ENCODE data around the gene EP400. TPM values are rescaled to one million over a fixed set of nuclear protein-coding genes. Genes with fewer than 3 reads are reported as not detected.
A peak's percentile ranks its signal among the peaks of the same experiment; 100 is the strongest.
"Not testable (repeated sequence)": the region's sequence is repeated elsewhere in the genome, so short reads cannot be mapped to it uniquely, and the experiment has no call there.

EP400 gene
- total RNA-seq, 1 experiment from 2014 or later = 10.8 TPM

- peak; percentile 26 for DNase-seq (ENCODE audit: low read depth)
These were observed 135.0 kb downstream of the EP400 start for GRCh38 chr12:132084621-132085290.

DNA sequence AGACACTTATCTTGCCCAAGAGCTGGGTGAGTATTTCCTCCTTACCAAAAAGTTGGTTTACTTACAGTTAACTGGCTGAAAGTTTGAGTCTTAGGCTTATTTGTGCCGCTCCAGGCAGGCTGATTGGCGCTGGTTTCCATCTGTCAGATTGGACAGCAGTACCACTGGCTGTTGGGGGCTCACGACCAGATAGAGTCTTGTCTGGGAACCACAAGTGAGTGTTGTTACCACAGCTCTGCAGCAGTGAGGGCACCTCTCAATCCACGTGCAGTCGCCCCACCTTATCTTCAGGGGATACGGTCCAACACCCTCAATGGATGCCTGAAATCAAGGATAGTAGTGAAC lies 135.5 kb downstream of the EP400 start:
- no peak for DNase-seq (ENCODE audit: low read depth)

- no peak for DNase-seq (ENCODE audit: low read depth)
These were observed 139.7 kb downstream of the EP400 start for GRCh38 chr12:132089407-132089910.

DNA sequence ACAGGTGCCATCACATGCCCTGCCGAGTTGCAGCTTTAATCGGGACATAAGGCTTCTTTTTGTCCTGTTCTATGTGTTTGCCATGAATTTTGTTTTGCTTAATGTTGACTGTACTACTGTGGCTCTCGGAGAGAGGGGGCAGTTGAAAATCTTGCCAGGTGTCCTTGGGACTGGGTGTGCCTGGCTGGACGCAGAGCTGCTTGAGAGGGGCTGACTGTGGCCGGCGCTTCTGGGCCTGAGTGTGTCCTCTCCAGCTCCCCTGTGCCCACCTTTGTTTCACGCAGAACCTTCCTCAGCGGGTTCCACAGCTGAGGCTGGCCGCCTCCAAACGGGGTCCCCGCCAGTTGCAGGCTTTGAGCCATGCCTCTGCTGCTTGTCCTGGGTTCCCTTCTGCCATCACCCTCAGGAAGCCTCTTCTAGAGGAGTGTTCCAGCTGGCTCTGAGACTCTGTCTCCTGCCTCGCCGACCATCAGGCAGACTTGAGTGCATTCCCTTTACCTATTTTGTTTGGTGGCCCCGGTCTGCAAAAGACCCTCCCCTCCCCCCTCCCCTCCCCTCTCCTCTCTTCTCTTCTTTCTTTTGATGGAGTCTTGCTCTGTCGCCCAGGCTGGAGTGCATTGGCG lies 144.6 kb downstream of the EP400 start:
- no peak for DNase-seq (ENCODE audit: low read depth)

DNA sequence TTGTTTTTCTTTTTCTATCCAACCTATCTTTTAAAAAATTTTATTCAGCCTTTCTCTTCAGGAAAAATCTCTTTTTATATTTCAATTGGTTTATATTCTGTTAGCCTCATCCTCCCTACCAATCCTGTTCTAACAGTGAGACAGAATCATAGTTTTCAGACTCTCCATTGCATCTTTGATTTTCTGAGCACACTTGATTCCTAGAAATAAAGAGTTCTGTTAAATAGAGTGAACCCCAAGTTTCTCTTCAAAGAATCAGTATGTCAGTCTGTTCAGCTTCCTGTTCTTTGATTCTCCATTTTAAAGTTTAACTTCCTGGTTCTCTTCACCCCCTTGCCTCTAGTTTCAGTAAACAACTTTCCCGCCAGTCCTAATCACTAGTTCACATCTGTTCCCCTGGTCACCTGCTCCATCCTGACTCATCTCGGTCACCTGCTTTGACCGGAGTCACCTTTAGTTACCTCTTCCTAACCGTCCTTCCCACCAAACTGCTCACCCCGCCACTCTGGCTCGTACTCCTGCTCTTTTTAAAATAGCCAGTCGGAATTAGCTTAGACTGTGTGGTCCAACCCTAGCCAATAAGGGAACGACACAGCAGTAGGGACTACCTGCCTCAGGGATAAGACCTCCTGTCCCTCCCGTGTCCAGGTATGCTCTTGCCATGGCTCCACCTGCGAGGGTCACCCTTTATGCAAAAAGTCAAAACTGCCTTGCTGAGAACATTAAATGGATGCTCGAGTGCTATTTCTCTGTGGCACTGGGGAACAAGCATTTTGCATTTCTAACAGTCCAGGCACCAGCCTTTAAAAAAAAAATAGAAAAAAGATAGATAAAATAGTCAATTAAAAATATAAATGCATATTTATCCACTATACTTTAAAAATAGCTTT lies 146.0 kb downstream of the EP400 start:
- no peak for DNase-seq (ENCODE audit: low read depth)

- DNase-seq (ENCODE audit: low read depth) = no peak
These were observed 150.0 kb downstream of the EP400 start for GRCh38 chr12:132099739-132100138.

- no peak for DNase-seq (ENCODE audit: low read depth)
These were observed 150.7 kb downstream of the EP400 start for GRCh38 chr12:132100306-132101065.

- DNase-seq (ENCODE audit: low read depth) = no peak
These were observed 152.6 kb downstream of the EP400 start for GRCh38 chr12:132102297-132102696.

- not testable (repeated sequence) for DNase-seq (ENCODE audit: low read depth)
These were observed 153.3 kb downstream of the EP400 start for GRCh38 chr12:132103072-132103471.

DNA sequence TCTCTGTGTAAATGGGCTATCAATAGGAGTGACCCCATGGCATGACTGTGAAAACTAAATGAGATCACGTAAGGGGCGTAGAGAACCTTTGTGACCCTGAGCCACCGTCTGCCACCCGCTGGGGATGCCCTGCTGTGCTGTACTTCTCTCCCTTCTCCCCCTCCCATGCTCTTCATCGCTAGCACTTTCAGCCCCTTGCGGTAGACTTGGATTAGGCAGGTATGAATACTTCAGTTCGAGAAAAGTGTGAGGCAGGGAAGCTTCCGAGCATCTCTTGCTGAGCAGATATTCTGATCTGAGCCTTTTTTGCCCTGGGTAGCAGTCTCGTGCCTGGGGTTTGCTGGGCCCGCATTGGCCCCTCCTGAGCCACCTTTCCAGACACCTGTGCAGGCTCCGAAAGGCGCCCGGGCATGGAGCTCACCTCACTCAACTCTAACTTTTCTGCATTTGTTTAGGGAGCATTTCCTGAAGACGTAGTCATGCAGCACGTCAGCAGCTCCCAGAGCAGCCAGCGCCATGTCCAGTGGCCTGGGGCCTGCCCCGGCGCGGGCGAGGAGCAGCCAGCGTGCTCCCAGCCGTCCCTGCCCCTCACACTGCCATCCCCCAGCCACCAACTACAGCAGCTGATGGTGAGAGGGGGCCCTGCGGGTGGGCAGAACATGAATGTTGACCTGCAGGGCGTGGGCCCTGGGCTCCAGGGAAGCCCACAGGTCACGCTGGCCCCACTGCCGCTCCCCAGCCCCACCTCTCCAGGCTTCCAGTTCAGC lies 154.0 kb downstream of the EP400 start:
- no peak for DNase-seq (ENCODE audit: low read depth)

DNA sequence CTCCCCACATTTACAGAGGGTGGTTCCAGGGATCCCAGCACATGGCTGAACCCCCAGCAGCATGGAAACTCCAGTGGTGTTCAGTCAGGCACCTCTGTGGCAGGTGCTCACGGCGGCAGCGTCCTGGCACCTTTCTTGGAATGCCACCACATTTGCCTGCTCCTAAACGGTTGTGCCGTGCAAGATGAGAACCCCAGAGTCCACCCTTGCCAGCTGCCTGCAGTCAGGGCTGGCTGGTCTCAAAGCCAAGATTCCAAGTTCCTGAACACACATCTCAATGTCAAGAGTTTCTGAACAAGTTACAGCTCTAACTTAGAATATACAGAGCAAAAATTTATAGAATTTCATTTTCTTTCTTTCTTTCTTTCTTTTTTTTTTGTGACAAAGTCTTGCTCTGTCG lies 155.7 kb downstream of the EP400 start:
- DNase-seq (ENCODE audit: low read depth) = no peak

GRCh38 chr12:132106921-132107320 lies 157.2 kb downstream of the EP400 start:
- DNase-seq (ENCODE audit: low read depth) = peak; percentile 49

DNA sequence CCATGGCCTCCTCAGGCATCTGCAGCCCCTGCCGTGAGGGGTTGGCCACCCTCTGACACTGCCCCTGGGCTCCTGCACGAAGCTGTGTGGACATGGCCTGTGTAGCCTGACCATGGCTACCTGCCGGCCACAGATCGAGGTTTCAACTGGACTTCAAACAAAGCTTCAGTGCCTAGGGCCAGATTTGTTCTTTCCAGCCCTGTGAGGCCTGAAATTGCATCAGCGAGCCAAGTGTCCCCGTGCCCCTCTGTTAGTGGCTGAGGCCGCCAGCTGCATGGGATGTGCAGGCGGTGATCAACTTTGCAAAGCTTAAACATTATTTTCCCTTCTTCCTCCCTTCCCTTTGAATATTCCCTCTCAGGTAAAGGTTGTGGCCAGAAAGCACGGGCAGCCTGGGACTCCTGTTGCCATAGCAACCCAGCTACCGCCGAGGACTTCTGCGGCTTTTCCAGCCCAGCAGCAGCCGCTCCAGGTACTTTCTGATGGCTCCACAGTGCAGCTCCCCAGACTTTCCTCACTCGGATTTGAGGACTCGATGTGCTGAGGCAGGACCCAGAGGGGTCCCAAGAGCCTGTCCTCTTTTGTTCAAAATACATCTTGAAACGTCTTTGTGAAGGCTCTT lies 158.6 kb downstream of the EP400 start:
- DNase-seq (ENCODE audit: low read depth) = no peak

DNA sequence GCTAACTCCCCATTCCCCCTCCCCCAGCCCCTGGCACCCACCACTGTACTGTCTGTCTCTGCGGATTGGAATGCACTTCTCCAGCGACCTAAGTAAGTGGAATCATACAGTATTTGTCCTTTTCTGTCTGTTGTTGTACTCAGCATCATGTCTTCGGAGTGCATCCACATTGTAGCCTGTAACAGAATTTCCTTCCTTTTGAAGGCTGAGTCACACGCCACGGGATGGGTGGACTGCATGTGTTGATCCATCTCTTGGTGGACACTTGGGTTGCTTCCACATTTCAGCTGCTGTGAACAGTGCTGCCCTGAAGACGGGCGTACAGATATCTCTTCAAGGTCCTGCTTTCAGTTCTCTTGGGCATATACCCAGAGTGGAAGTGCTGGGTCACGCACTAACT lies 160.0 kb downstream of the EP400 start:
- DNase-seq (ENCODE audit: low read depth) = no peak

DNA sequence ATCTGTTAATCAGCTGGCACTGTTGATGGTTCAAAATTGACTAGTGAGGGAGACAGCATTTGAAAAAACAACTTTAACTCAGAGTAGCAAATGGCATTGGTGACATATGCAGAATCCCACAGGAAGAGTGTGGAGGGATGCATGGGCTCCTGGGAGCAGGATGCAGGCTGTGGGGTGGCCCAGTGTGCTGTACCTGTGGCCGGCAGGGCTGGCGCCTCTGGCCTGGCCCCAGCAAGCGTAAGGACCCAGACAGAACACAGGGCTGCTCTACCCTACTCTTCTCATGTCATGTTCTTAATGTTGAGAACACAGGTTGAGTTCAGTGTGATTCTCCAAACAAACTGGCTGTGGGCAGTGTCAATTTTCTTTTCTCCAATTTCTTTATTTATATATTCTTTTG lies 160.9 kb downstream of the EP400 start:
- no peak for DNase-seq (ENCODE audit: low read depth)

DNA sequence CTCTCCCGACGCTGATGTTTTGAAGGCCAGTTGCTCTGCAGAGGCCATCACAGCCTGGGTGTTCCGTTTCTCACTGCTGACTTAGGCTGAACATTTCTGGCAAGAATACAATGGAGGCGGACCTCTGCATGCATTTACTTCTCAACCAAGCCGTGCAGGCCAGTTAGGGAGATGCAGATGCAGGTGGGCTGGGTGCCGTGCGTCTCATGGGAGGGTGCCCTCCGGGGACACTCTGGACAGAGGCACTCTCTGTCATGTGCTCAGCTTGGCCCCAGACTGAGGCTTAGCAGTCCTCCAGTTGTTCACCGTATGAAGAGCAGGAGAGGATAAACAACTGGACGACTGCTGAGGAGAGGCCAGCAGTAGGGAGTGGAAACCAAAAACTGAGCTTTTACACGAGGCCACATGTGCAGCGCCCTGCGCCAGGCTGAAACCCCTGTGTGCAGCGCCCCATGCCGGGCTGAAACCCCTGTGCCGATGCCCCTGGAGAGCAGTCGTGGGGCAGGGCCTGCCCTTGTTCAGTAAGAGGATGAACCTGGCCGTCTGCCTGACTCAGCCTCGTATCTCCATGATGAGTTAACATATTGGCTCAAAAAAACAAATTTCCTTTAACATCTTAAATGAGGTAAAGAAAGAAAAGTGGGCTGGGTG lies 162.0 kb downstream of the EP400 start:
- DNase-seq (ENCODE audit: low read depth) = no peak

GRCh38 chr12:132114667-132115066 lies 164.9 kb downstream of the EP400 start:
- no peak for DNase-seq (ENCODE audit: low read depth)

DNA sequence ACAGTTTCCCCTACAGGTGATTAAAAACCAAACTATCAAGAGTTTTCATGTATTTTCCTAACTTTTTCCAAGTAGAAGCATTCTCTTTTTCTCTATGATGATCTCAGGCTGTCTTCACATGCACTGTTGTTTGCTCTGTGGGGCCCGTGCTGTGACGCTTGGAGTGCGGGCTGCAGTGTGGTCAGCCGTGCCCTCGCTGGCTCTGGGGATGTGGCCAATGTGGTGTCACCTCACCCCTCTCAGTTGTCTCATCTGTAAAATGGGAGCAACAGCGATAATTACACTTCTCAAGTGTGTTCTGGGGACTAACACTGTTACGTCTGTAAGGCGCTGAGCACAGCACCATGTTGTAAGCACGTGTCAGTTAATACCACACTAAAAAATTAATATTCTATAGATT lies 165.8 kb downstream of the EP400 start:
- no peak for DNase-seq (ENCODE audit: low read depth)

GRCh38 chr12:132116709-132117557 lies 167.2 kb downstream of the EP400 start:
- no peak for DNase-seq (ENCODE audit: low read depth)

All from HT1080 (cell line).